ENCODE data around the gene SFRP5.

SFRP5 gene

DNA sequence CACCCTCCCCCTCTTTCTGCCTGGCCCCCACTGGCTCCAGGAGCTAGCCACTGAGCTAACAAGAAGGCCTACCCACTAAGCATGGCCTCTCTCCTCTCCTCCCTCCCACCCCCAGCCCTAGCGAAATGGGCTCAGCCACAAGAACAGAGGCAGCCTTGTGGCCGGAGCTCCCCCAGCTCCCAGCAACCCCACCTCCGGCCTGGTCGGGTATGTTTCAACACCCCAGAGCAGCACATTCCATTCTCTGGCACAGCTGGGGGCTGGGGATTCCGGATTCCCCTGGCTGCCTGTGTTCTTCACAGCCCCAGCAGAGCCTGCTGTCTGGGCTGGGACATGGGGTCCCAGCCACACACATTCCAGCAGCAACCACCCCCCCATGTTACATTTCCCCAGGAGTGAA is 9.0 kb downstream of the SFRP5 start:
- DNase-seq (ENCODE audit: low spot score in 2 of 2) (no peak), ATAC-seq (no peak)
- Mint-ChIP-seq H3K36me3 (peaks cover 47% of the 10 kb centered on the region), H3K4me1 (no peaks in the 10 kb centered on the region), H3K9me3 (no peaks in the 10 kb centered on the region), H3K27ac (no peak overlapping the region), H3K4me3 (no peak overlapping the region)

DNA sequence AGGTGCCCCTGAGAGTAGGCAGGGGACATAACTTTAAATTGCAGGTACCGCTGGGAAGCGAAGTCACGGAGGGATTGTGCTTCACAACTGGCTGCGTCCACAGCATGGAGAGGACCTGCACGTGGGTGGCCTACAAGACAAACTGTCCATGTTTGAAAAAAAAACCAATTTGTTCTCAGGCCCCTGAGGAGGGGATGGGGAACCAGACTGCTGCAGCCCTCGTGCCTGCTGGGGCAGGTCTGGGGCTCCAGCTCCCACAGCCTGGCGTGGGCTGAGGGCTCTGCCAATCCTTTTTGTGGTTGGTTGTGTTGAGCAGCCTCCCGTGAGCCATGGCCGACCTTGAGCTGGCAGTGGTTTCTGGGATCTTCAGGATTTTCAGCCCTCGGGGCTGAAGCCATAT is 9.7 kb downstream of the SFRP5 start:
- H3K4me3 Mint-ChIP-seq = no peak overlapping the region
- H3K36me3 Mint-ChIP-seq = peaks cover 55% of the 10 kb centered on the region
- no peaks in the 10 kb centered on the region for H3K4me1 Mint-ChIP-seq
- H3K9me3 Mint-ChIP-seq = no peaks in the 10 kb centered on the region
- no peak overlapping the region for H3K27ac Mint-ChIP-seq
- DNase-seq (ENCODE audit: low spot score in 2 of 2) (no peak), ATAC-seq (no peak)

DNA sequence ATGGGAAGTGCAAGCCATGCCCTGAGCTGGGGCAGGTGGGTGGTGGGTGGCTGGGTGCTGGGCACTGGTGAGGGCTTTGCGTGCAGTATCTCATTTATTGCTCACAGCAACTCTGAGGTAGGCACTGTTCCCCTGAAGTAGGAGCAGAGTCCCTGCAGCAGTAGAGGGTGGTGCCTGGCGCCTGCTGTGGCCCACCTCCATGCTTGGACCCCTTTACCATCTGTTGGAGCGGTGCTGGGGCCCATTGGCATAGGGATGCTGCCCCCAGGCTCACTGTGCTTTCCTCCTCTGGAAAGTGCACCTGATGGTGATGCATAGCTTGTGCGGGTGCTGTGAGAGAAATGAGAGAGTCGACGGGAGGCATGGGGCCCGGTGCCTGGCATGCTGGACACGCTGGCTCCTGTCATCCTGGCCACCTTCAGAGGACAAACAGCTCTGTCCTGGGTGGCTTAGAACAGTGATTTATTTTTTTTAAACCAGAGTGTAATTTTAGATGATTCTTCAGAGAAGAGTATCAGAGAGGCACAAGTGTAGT is 10.4 kb downstream of the SFRP5 start:
- no peak for ATAC-seq
- Mint-ChIP-seq H3K27ac (no peak overlapping the region), H3K36me3 (peaks cover 61% of the 10 kb centered on the region), H3K4me3 (no peak overlapping the region), H3K4me1 (no peaks in the 10 kb centered on the region), H3K9me3 (no peaks in the 10 kb centered on the region)
- DNase-seq (ENCODE audit: low spot score in 2 of 2) = no peak

DNA sequence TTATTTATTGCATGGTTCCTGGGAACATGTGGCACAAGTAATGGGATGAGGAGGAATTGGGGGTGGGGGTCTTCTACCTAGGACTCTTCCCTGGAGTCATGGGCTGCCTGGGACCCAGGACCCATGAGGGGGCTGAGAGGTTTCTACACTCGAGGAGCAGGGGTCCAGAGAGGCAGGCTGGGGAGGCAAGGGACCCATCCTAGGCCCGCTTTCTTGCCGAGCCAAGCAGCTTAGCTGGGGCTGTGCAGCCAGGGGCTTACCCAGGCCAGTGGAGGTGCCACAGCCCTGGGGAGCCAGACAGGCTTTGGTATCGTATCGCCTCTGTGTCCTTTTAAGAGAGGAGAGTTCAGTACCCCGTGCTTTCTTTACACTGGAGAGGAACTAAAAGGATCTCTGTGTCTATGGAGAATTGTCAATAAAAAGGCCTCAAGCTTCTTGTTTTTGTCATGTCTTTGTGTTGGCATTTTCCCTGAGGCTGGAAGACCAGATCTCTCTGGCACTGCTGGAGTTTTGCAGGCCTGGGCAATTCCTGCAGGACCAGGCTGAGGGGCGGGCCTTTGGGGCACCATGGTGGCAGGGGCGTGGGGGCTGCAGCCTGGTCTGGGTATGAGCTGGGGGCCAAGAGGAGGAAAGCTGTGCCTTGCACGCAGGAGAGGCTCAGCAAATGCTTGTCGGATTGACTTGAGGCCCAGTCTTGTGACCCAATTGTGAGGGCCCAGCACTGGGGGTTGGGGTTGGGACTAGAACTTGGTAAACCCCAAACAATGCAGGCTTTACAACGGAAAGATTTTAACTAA is 11.1 kb downstream of the SFRP5 start:
- no peak overlapping the region for H3K4me3 Mint-ChIP-seq
- H3K4me1 Mint-ChIP-seq = no peaks in the 10 kb centered on the region
- DNase-seq (ENCODE audit: low spot score in 2 of 2) = no peak
- no peak for ATAC-seq
- H3K36me3 Mint-ChIP-seq = peaks cover 69% of the 10 kb centered on the region
- H3K27ac Mint-ChIP-seq = no peak overlapping the region
- no peaks in the 10 kb centered on the region for H3K9me3 Mint-ChIP-seq

DNA sequence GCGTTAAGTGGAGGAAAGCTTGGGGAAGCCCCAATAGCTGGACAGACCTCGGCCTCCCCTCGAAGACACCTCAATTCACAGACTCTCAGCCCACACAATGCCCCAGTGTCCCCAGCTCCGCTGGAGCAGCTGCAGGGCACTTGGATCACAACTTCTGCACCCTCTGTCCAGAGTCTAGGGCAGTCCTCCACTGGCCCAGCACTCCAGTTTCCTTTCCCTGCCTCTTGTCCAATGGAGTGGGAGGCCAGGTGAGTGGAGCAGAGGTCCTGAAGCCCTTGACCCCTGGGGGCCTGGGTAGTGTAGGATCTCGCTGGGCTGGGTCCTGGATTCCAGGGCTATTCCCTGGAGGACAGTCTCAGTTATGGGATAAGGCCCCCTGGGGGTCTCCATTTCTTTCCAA is 11.9 kb downstream of the SFRP5 start:
- H3K27ac Mint-ChIP-seq = no peak overlapping the region
- ATAC-seq = no peak
- no peaks in the 10 kb centered on the region for H3K9me3 Mint-ChIP-seq
- H3K36me3 Mint-ChIP-seq = peaks cover 75% of the 10 kb centered on the region
- no peaks in the 10 kb centered on the region for H3K4me1 Mint-ChIP-seq
- no peak overlapping the region for H3K4me3 Mint-ChIP-seq
- no peak for DNase-seq (ENCODE audit: low spot score in 2 of 2)

DNA sequence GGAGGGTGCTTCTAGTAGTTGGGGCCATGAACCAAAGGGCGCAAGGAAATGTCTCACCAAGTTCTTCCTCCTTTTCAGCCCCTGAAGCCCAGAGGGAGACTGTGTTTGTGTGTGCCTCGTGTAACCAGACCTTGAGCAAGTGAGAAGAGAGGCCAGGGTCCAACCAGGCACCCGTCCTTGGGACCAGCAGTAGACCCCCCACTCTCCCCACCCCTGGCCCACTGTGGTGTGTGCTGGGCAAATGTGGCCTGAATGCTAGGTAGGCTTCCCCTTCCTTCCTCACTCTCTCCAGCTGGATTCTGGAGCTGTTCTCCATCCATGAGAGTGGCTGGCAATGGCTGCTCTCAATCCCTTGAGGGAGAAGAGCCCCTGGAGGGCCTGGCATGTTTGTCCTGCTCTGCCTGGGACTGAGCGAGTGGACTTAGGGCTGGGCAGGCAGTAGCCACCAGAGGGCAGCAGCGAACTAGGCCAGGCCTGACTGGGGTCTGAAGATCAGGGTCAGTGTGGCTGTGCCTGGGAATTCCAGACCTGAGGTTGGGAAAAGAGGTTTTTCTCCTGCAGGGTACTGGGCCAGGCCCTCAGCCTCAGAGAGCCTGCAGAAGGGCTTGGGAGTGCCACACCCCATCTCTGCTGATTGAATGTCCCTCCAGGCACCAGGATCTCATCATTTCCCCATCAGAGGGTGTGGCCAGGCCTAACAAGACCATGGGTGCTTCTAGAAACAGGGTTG is 12.5 kb downstream of the SFRP5 start:
- Mint-ChIP-seq H3K27ac (no peak overlapping the region), H3K36me3 (peaks cover 76% of the 10 kb centered on the region), H3K9me3 (no peaks in the 10 kb centered on the region), H3K4me1 (no peaks in the 10 kb centered on the region), H3K4me3 (no peak overlapping the region)
- peak; percentile 43 to 69 for DNase-seq (ENCODE audit: low spot score in 2 of 2)
- peak; percentile 70 for ATAC-seq

DNA sequence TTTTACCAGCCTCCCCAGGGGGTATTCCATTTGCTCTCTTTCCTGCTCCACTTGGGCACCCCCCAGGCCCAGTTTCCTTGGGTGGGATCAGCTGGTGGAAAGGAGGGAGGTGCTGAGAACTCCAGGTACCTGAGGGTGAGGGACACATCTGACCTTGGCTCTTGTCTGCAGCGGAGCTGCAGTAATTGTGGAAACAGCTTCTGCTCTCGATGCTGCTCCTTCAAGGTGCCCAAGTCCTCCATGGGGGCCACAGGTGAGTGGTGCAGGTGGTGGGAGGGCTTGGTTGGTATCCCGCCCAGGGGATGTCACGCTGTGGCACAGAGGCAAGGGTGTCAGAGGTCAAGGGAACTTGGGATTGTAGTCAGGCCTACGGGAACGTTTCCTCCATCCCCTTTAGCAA is 14.3 kb downstream of the SFRP5 start:
- H3K27ac Mint-ChIP-seq = no peak overlapping the region
- ATAC-seq (no peak), DNase-seq (ENCODE audit: low spot score in 2 of 2) (no peak)
- H3K4me3 Mint-ChIP-seq = no peak overlapping the region
- no peaks in the 10 kb centered on the region for H3K4me1 Mint-ChIP-seq
- H3K9me3 Mint-ChIP-seq = no peaks in the 10 kb centered on the region
- H3K36me3 Mint-ChIP-seq = peaks cover 95% of the 10 kb centered on the region

DNA sequence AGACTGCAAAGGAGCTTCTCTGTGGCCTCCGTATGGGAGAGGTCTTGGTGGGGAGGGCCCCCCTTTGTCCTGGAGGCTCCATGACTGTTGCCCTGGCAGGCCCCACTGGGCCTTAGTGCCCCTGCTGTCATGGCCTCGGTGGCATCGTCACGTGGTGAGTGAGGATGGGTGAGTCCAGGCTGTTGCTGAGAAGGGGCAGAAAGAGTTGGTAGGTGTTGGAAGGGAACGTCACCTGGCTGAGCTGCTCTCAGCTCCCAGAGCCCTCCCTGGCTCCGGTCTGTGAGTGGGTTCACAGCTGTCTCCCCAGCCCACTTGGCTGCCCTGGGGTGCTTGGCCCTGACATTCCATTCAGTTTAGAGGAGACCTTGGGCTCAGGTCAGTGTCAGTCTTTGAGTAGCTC is 16.1 kb downstream of the SFRP5 start:
- DNase-seq (ENCODE audit: low spot score in 2 of 2) (no peak), ATAC-seq (no peak)
- H3K4me3 Mint-ChIP-seq = no peak overlapping the region
- no peak overlapping the region for H3K27ac Mint-ChIP-seq
- H3K36me3 Mint-ChIP-seq = peaks cover 99% of the 10 kb centered on the region
- H3K4me1 Mint-ChIP-seq = peaks cover 7% of the 10 kb centered on the region
- no peaks in the 10 kb centered on the region for H3K9me3 Mint-ChIP-seq

DNA sequence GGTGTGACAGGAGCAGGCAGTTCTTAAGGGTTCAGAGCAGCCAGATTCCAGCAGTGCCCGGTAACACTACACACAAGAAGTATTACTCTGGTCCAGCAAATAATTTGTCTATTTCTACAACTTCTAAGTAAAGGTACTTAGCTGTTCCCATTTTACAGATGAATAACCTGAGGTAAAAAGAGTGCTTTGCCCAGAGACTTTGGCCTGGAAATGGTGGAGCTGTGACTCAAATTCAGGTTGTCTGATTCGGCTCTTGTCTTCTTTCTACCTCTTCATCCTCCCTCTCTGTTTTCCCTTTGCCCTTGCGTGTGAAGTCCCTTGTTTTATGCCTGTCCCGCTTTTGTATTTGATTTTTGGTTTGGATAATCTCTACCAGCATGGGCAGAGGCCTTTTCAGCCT is 17.1 kb downstream of the SFRP5 start:
- Mint-ChIP-seq H3K4me3 (no peak overlapping the region), H3K27ac (peak overlapping the region; percentile 29), H3K36me3 (peaks cover 99% of the 10 kb centered on the region)

DNA sequence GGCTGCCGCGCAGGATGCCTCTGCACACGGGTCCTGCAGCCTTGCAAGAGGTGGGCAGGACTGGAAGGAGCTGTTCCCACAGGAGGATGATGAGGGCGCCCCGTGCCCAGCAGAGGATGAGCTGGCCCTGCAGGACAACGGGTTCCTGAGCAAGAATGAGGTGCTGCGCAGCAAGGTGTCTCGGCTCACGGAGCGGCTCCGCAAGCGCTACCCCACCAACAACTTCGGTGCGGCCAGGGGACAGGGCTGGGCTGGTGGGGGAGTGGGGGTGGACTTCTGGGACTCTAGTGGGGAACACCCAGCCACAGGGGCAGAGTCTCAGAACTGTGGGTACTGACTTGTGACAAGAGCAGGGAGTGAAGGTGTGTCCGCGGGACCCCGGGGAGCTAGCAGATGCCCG is 18.8 kb downstream of the SFRP5 start:
- ATAC-seq (no peak), DNase-seq (ENCODE audit: low spot score in 2 of 2) (no peak)
- Mint-ChIP-seq H3K27ac (no peak overlapping the region), H3K4me3 (no peak overlapping the region), H3K9me3 (no peaks in the 10 kb centered on the region), H3K36me3 (peaks cover 100% of the 10 kb centered on the region), H3K4me1 (peaks cover 7% of the 10 kb centered on the region)

More for the DNA sequence above, 17.1 kb downstream of the SFRP5 start:
- Mint-ChIP-seq H3K9me3 (no peaks in the 10 kb centered on the region), H3K4me1 (peaks cover 7% of the 10 kb centered on the region)
- no peak for ATAC-seq
- no peak for DNase-seq (ENCODE audit: low spot score in 2 of 2)

DNA sequence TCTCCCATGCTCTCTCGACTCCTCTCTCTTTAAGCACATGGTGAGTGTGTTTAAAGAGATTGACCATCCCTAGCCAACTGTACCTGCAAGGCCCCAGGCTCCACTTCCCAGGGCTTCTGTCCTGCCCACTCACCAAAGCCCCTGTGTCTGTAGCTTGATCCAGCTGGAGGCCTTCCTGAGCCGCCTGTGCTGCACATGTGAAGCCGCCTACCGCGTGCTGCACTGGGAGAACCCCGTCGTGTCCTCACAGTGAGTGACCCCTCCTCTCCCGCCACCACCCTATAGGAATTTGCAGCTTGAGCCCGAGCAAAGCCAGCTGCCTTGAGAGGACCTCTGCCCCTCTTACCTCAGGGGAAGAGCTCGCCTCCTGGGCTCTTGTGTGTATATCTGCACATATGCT is 23.7 kb downstream of the SFRP5 start:
- H3K36me3 Mint-ChIP-seq = peaks cover 100% of the 10 kb centered on the region

DNA sequence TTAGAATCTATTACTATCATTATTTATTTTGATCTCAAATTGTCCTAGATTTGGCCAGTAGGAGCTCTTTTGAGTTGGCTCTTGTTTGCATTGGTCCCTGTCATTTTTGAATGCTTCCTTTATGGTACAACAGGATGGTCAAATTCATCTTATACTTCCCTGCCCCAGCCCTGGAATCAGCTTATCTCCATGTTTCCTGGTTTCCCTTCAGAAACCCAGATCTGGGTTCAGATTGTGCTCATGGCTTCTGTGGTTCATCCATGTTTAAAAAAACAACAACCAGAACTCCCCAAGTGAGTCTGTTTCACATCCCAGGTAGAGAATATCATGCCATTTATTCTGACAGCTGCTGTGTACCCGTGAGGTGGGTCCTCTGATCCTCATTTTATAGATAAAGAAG is 24.2 kb downstream of the SFRP5 start:
- ATAC-seq (no peak), DNase-seq (ENCODE audit: low spot score in 2 of 2) (no peak)
- Mint-ChIP-seq H3K27ac (no peak overlapping the region), H3K4me3 (no peak overlapping the region), H3K4me1 (peaks cover 30% of the 10 kb centered on the region), H3K9me3 (no peaks in the 10 kb centered on the region), H3K36me3 (peaks cover 100% of the 10 kb centered on the region)

More for the DNA sequence above, 23.7 kb downstream of the SFRP5 start:
- Mint-ChIP-seq H3K27ac (no peak overlapping the region), H3K4me1 (peaks cover 25% of the 10 kb centered on the region), H3K9me3 (no peaks in the 10 kb centered on the region), H3K4me3 (no peak overlapping the region)
- no peak for DNase-seq (ENCODE audit: low spot score in 2 of 2)
- ATAC-seq = no peak

DNA sequence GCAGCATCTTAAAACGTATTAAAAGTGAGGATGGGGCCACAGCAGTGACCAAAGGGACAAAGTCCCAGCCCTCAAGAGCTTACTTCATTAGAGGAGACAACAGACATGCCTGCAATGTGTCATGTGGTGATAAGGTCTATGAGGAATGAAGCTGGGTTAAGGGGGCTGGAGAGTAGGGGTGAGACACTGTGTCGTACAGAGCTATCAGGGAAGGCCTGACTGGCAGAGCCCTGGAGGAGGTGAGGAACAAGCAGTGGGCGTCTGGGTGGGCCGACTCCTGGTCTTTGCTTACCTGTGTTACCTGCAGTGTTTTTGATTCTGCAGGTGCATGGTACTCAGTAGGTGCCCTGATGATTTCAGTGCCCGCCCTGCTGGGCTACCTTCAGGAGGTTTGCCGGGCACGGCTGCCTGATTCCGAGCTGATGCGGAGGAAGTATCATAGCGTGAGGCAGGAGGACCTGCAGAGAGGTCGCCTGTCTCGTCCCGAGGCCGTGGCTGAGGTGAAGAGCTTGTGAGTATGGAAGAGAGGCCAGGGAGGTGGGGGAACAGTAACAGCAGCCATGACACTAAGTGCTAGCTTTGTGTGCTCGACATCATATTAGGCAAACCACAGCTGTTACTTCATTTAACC is 27.3 kb downstream of the SFRP5 start:
- H3K9me3 Mint-ChIP-seq = no peaks in the 10 kb centered on the region
- ATAC-seq (no peak), DNase-seq (ENCODE audit: low spot score in 2 of 2) (no peak)
- H3K36me3 Mint-ChIP-seq = peaks cover 100% of the 10 kb centered on the region
- H3K4me3 Mint-ChIP-seq = no peak overlapping the region
- H3K27ac Mint-ChIP-seq = peak overlapping the region; percentile 81
- peaks cover 48% of the 10 kb centered on the region for H3K4me1 Mint-ChIP-seq

DNA sequence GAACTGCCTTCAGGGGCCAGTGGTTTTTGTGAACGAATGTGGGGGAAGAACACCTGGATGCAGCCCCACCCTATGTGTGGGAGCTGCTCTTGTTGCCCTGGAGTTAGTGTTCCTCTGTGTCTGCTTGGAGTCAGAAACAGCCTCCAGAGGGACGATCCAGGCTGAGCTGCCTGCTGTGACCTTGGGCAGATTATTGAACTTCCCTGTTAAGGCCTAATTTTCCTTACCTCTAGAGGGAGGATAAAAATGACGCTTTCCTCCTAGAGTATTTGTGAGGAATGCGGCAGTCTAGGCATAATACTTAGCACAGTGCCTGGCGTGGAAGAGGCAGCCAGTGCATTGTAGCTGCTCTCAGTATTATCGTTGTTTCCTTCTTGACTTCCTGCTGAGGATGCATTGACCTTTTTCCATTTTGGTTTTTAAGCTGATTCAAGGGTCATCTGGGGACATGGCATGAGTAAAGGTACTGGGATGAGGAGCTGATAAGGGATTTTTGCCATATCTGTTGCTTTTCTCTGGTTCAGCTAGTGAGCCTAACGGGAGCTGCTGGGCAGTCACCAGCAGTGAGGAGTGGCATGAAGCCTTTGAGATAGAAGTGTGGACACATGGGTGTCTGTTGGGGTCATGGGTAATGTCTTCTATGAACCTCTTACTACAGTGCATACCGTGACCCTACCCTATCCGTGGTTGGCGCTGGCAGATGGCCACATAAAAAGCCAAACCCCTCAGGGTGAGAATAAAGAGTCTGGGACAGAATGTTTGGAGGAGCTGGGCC is 28.4 kb downstream of the SFRP5 start:
- H3K36me3 Mint-ChIP-seq = peaks cover 100% of the 10 kb centered on the region
- DNase-seq (ENCODE audit: low spot score in 2 of 2) (no peak), ATAC-seq (no peak)
- H3K4me1 Mint-ChIP-seq = peaks cover 52% of the 10 kb centered on the region
- no peaks in the 10 kb centered on the region for H3K9me3 Mint-ChIP-seq
- H3K27ac Mint-ChIP-seq = peak overlapping the region; percentile 81
- H3K4me3 Mint-ChIP-seq = no peak overlapping the region

DNA sequence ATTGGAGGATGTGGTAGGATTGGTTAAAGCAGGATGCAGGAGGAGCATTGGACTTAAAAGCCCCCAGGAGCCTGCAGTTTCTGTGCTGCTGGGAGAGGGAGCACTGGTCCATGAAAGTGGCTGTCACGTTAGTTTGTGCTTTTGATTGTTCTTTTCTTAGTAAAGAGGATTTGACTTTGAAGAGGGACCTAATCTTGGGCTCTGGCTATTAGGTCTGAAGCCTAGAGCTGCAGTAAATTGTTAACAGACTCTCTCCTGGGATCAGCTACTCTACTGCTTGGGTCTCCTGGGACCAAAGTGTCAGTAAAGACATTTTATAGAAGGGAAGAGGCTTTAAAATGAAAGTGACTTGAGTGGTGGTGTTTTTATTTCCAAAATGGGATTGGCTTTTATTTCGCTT is 31.2 kb downstream of the SFRP5 start:
- ATAC-seq (no peak), DNase-seq (ENCODE audit: low spot score in 2 of 2) (no peak)
- H3K36me3 Mint-ChIP-seq = peaks cover 100% of the 10 kb centered on the region
- peaks cover 2% of the 10 kb centered on the region for H3K9me3 Mint-ChIP-seq
- peaks cover 78% of the 10 kb centered on the region for H3K4me1 Mint-ChIP-seq
- no peak overlapping the region for H3K4me3 Mint-ChIP-seq
- H3K27ac Mint-ChIP-seq = no peak overlapping the region

Measured in stimulated activated effector memory CD8-positive, alpha-beta T cell treated with anti-CD3 and anti-CD28 coated beads, Interleukin-12 subunit alpha, Interleukin-12 subunit beta, amount 100 ng/mL, for 72 hours (primary cell).